IMR-90 (cell line): Measurements from ENCODE around the gene HYCC2. TPM values are rescaled to one million over a fixed set of nuclear protein-coding genes. Genes with fewer than 3 reads are reported as not detected.

ENCODE experiments used
- ATAC-seq: fragments of 200-7000 bp; cut with Tn5 transposase; 2 replicates; pipeline ENCODE4 v1.9.1; 2020; ENCODE audit warnings: low read depth, mild to moderate bottlenecking, moderate library complexity
- BruUV-seq: library from RNA; stranded (reverse); fragments of 400-500 nt; replicated peaks from 2 replicates; lab custom pipeline; 2021; lab: Mats Ljungman, UMichigan
- CTCF ChIA-PET: fragments of 300-600 bp; formaldehyde crosslinking; extraction: SDS; loops from one replicate; lab custom pipeline; 2021; ENCODE audit warnings: antibody characterized with exemption; lab: Yijun Ruan, JAX
- POLR2A ChIA-PET: fragments of 300-600 bp; sonication (Branson Sonifier 250); formaldehyde crosslinking; loops from one replicate; lab custom pipeline; 2022; ENCODE audit warnings: antibody characterized with exemption; ENCODE audit not compliant: unreplicated experiment; lab: Charles Lee
- DNase-seq: peaks from one replicate; pipeline ENCODE4 v3.0.0; 2013
- H2AFZ ChIP-seq: replicated peaks from 2 replicates; pipeline ENCODE3; 2013; ENCODE audit warnings: low read length, mild to moderate bottlenecking; ENCODE audit not compliant: poor library complexity
- H2AK5ac ChIP-seq: 2 replicates; pipeline ENCODE4 v1.6.1; 2013; ENCODE audit warnings: low read depth, low read length, inconsistent platforms
- H2AK9ac ChIP-seq: replicated peaks from 2 replicates; pipeline ENCODE3; 2013; ENCODE audit warnings: mild to moderate bottlenecking, low read depth, low read length, moderate library complexity; ENCODE audit not compliant: poor library complexity
- H2BK120ac ChIP-seq: 2 replicates; pipeline ENCODE4 v1.6.1; 2013; ENCODE audit warnings: low read depth, low read length, inconsistent platforms
- H2BK15ac ChIP-seq: 3 replicates; pipeline ENCODE4 v1.6.1; 2013; ENCODE audit warnings: low read depth, low read length, inconsistent platforms
- H2BK20ac ChIP-seq: 2 replicates; pipeline ENCODE4 v1.6.1; 2013; ENCODE audit warnings: low read depth, mild to moderate bottlenecking, inconsistent platforms, low read length, moderate library complexity
- H2BK5ac ChIP-seq: 2 replicates; pipeline ENCODE4 v1.6.1; 2013; ENCODE audit warnings: mild to moderate bottlenecking, low read depth, low read length, inconsistent platforms; ENCODE audit not compliant: poor library complexity, severe bottlenecking
- H3K14ac ChIP-seq: replicated peaks from 2 replicates; pipeline ENCODE4 v1.6.1; 2013; ENCODE audit warnings: low read depth, low read length, inconsistent platforms
- H3K18ac ChIP-seq: 2 replicates; pipeline ENCODE4 v1.6.1; 2013; ENCODE audit warnings: low read depth, low read length, control low read depth
- H3K23ac ChIP-seq: 2 replicates; pipeline ENCODE4 v1.6.1; 2013; ENCODE audit warnings: low read depth, low read length, inconsistent platforms
- H3K27ac ChIP-seq: 2 replicates; pipeline ENCODE4 v1.5.1; 2013; ENCODE audit warnings: mild to moderate bottlenecking, control low read depth, low read length; ENCODE audit not compliant: insufficient read depth
- H3K27me3 ChIP-seq: 2 replicates; pipeline ENCODE4 v1.6.1; 2013; ENCODE audit warnings: low read length; ENCODE audit not compliant: control insufficient read depth, insufficient read depth
- H3K36me3 ChIP-seq: 2 replicates; pipeline ENCODE4 v1.6.1; 2013; ENCODE audit warnings: low read length, mixed read lengths; ENCODE audit not compliant: control insufficient read depth, insufficient read depth
- H3K4ac ChIP-seq: 2 replicates; pipeline ENCODE4 v1.6.1; 2013; ENCODE audit warnings: low read depth, low read length, inconsistent platforms
- H3K4me1 ChIP-seq: 2 replicates; pipeline ENCODE4 v1.6.1; 2013; ENCODE audit warnings: low read length, mixed read lengths; ENCODE audit not compliant: control insufficient read depth, insufficient read depth
- H3K4me2 ChIP-seq: 2 replicates; pipeline ENCODE4 v1.6.1; 2013; ENCODE audit warnings: low read depth, mild to moderate bottlenecking, control low read depth, low read length, moderate library complexity
- H3K4me3 ChIP-seq: 2 replicates; pipeline ENCODE4 v1.5.1; 2013; ENCODE audit warnings: low read depth, mild to moderate bottlenecking, control low read depth, low read length, moderate library complexity; ENCODE audit not compliant: insufficient read depth
- H3K56ac ChIP-seq: 2 replicates; pipeline ENCODE4 v1.6.1; 2013; ENCODE audit warnings: low read length, inconsistent platforms; ENCODE audit not compliant: insufficient read depth; ENCODE audit errors: extremely low read depth
- H3K79me1 ChIP-seq, 2 experiments: 2 replicates each; pipeline ENCODE4 v1.6.1; 2013; ENCODE audit warnings: low read length in 2 of 2, inconsistent platforms in 1 of 2, low read depth in 1 of 2
- H3K9ac ChIP-seq: 2 replicates; pipeline ENCODE4 v1.6.1; 2013; ENCODE audit warnings: low read depth, low read length, control low read depth
- H3K9me1 ChIP-seq: 2 replicates; pipeline ENCODE4 v1.6.1; 2013; ENCODE audit warnings: low read length, inconsistent platforms; ENCODE audit not compliant: insufficient read depth
- H3K9me3 ChIP-seq: 2 replicates; pipeline ENCODE4 v1.6.1; 2013; ENCODE audit warnings: low read length; ENCODE audit not compliant: control insufficient read depth, insufficient read depth
- H4K20me1 ChIP-seq: 2 replicates; pipeline ENCODE4 v1.6.1; 2013; ENCODE audit warnings: low read length, inconsistent platforms; ENCODE audit not compliant: insufficient read depth
- H4K5ac ChIP-seq: 2 replicates; pipeline ENCODE4 v1.6.1; 2013; ENCODE audit warnings: mild to moderate bottlenecking, low read depth, low read length, control low read depth
- H4K8ac ChIP-seq, 2 experiments: 2 replicates each; pipeline ENCODE4 v1.6.1; 2013; ENCODE audit warnings: low read depth in 2 of 2, low read length in 2 of 2, control low read depth in 1 of 2, inconsistent platforms in 1 of 2
- H4K91ac ChIP-seq: 2 replicates; pipeline ENCODE4 v1.6.1; 2013; ENCODE audit warnings: low read depth, low read length, inconsistent platforms; ENCODE audit not compliant: insufficient read depth
- BHLHE40 ChIP-seq: fragments of 150-350 bp; IDR thresholded peaks from 2 replicates; pipeline ENCODE4 v1.6.1; 2016; ENCODE audit warnings: mild to moderate bottlenecking, low read depth, low read length
- CEBPB ChIP-seq: IDR thresholded peaks from 2 replicates; pipeline ENCODE4 v1.6.1; 2012; ENCODE audit warnings: low read depth, low read length, improper control_type of control experiment
- CHD1 ChIP-seq: IDR thresholded peaks from 2 replicates; pipeline ENCODE4 v1.6.1; 2012; ENCODE audit warnings: low read depth, low read length, improper control_type of control experiment
- CTCF ChIP-seq: conservative IDR thresholded peaks from 2 replicates; pipeline ENCODE4 v1.5.1; 2012; ENCODE audit warnings: mild to moderate bottlenecking, low read depth, low read length, improper control_type of control experiment
- ELK1 ChIP-seq: fragments of 150-350 bp; IDR thresholded peaks from 2 replicates; pipeline ENCODE4 v1.6.1; 2016; ENCODE audit warnings: low read depth, mild to moderate bottlenecking, low read length, moderate library complexity, borderline replicate concordance
- FOS ChIP-seq: fragments of 150-350 bp; IDR thresholded peaks from 2 replicates; pipeline ENCODE4 v1.6.1; 2016; ENCODE audit warnings: low read depth, low read length
- MAFK ChIP-seq: IDR thresholded peaks from 2 replicates; pipeline ENCODE4 v1.6.1; 2012; ENCODE audit warnings: low read depth, low read length, improper control_type of control experiment
- MAZ ChIP-seq: IDR thresholded peaks from 2 replicates; pipeline ENCODE4 v1.6.1; 2012; ENCODE audit warnings: low read depth, mild to moderate bottlenecking, low read length, improper control_type of control experiment, moderate library complexity, borderline replicate concordance
- MXI1 ChIP-seq: IDR thresholded peaks from 2 replicates; pipeline ENCODE4 v1.6.1; 2012; ENCODE audit warnings: low read depth, mild to moderate bottlenecking, low read length, moderate library complexity, borderline replicate concordance
- NFE2L2 ChIP-seq: fragments of 150-350 bp; IDR thresholded peaks from 2 replicates; pipeline ENCODE4 v1.6.1; 2016; ENCODE audit warnings: low read depth, mild to moderate bottlenecking, low read length
- POLR2A ChIP-seq: IDR thresholded peaks from 2 replicates; pipeline ENCODE4 v1.6.1; 2012; ENCODE audit warnings: mild to moderate bottlenecking, low read depth, low read length
- RAD21 ChIP-seq: IDR thresholded peaks from 2 replicates; pipeline ENCODE4 v1.6.1; 2012; ENCODE audit warnings: low read length, improper control_type of control experiment
- RCOR1 ChIP-seq: IDR thresholded peaks from 2 replicates; pipeline ENCODE4 v1.6.1; 2012; ENCODE audit warnings: mild to moderate bottlenecking, low read length, improper control_type of control experiment; ENCODE audit not compliant: insufficient replicate concordance
- RFX5 ChIP-seq: IDR thresholded peaks from 2 replicates; pipeline ENCODE4 v1.8.0; 2012; ENCODE audit warnings: low read depth, mild to moderate bottlenecking, low read length, moderate library complexity
- SMC3 ChIP-seq: fragments of 150-350 bp; IDR thresholded peaks from 2 replicates; pipeline ENCODE4 v1.6.1; 2016; ENCODE audit warnings: low read depth, mild to moderate bottlenecking, antibody characterized with exemption, low read length, moderate library complexity
- USF2 ChIP-seq: fragments of 150-350 bp; IDR thresholded peaks from 2 replicates; pipeline ENCODE4 v1.6.1; 2017; ENCODE audit warnings: mild to moderate bottlenecking, antibody characterized with exemption, low read length, low read depth
- WGBS, 2 experiments: methylation state at CpG; one replicate each; pipeline versions ENCODE4 v1.1.5 to v1.1.7; 2013; ENCODE audit warnings: missing lambda C conversion rate in 2 of 2; ENCODE audit not compliant: insufficient read length in 1 of 2; ENCODE audit errors: extremely low coverage in 2 of 2; 5-methylcytosine and 5-hydroxymethylcytosine counted together
- dilution Hi-C: fragments of 300-500 bp; cut with HindIII; formaldehyde crosslinking; loops from one replicate; pipeline ENCODE4 v1.14.3; 2018; ENCODE audit warnings: low sequenced_read_pairs; ENCODE audit not compliant: unreplicated experiment
- in situ Hi-C: fragments of 300-500 bp; cut with MboI; formaldehyde crosslinking; loops from 3 replicates; pipeline ENCODE4 v1.14.3; 2019; ENCODE audit warnings: low sequenced_read_pairs, inconsistent platforms, mixed read lengths
- intact Hi-C: fragments of 100-400 bp; cut with micrococcal nuclease; formaldehyde crosslinking; loops from 2 replicates; pipeline ENCODE4 v1.10.0; 2022
- polyA plus RNA-seq, 3 experiments: library from polyadenylated mRNA; depleted of rRNA; stranded (reverse); fragments of >200 nt; gene quantifications; 2 replicates each; pipeline ENCODE4 v1.2.3, GENCODE V29; 2012; ENCODE audit warnings: low replicate concordance in 1 of 3
- total RNA-seq: library from RNA; depleted of rRNA; stranded (reverse); fragments of >200 nt; gene quantifications from 2 replicates; pipeline ENCODE4 v1.2.3, GENCODE V29; 2012

Gene HYCC2
- total and polyA plus RNA-seq, 2 of the 4 experiments (the other 2 are of a cell fraction), result 2.2 to 9.1 TPM

- BruUV-seq, result no TSS peak
Observed at GRCh38 chr2:201093573-201093972, 22.1 kb upstream of the HYCC2 start.

More at GRCh38 chr2:201093573-201093972, 22.1 kb upstream of the HYCC2 start:
- Histone ChIP-seq H2BK20ac (no peak overlapping the region), H2BK120ac (no peak overlapping the region), H4K20me1 (no peaks in the 10 kb centered on the region), H3K79me1 (no peaks in the 10 kb centered on the region), H3K4me1 (no peaks in the 10 kb centered on the region), H4K5ac (no peak overlapping the region), H2AFZ (no peak overlapping the region), H3K4me2 (no peak overlapping the region), H3K4me3 (no peak overlapping the region), H3K56ac (no peak overlapping the region), H4K8ac (no peak overlapping the region), H3K23ac (no peak overlapping the region), H3K9me3 (no peaks in the 10 kb centered on the region), H3K14ac (no peak overlapping the region), H3K36me3 (0 out of 2 replicates have a peak, but pooled peaks cover 1% of the 10 kb centered on the region), H2BK15ac (no peak overlapping the region), H4K91ac (no peak overlapping the region), H3K9ac (no peak overlapping the region), H3K4ac (no peak overlapping the region), H3K27me3 (no peaks in the 10 kb centered on the region), H2AK5ac (no peak overlapping the region), H3K27ac (no peak overlapping the region), H2AK9ac (no peak overlapping the region), H3K18ac (no peak overlapping the region), H3K9me1 (no peaks in the 10 kb centered on the region), H2BK5ac (no peak overlapping the region)
- TF ChIP-seq ELK1 (no peak), MAFK (no peak), CEBPB (no peak), RAD21 (no peak), BHLHE40 (no peak), CTCF (no peak), CHD1 (no peak), MXI1 (no peak), RCOR1 (no peak), NFE2L2 (no peak), MAZ (no peak), SMC3 (no peak), FOS (no peak), RFX5 (no peak), POLR2A (no peak), USF2 (no peak)
- ChIA-PET POLR2A (no interaction called here), CTCF (no interaction called here)
- ATAC-seq (no peak), DNase-seq (no peak)
- intact Hi-C loops, result no loop called here
- dilution Hi-C loops, result no loop called here
- WGBS, 2 experiments, result 100% methylated on average over 2 of the region's 5 CpGs; no CpG with 5 or more reads in 1 of the 2 experiments
- in situ Hi-C loops, result no loop called here
